Sigmoid colon (tissue), 4 donors: ENCODE measurements around the gene PRTFDC1.

Experiments
- CTCF ChIP-seq, 4 experiments: fragments of 450-650 bp in 3 of 4; fragments of 200-600 bp in 1 of 4; IDR thresholded peaks; one replicate each; pipeline ENCODE4 v1.5.1; 2016 to 2019; ENCODE audit warnings: antibody characterized with exemption in 4 of 4, mild to moderate bottlenecking in 3 of 4, moderate library complexity in 2 of 4
- POLR2A ChIP-seq, 2 donors: fragments of 450-650 bp; IDR thresholded peaks; one replicate each; pipeline ENCODE4 v1.6.1; 2016; ENCODE audit warnings: antibody characterized with exemption in 2 of 2, mild to moderate bottlenecking in 2 of 2, moderate library complexity in 2 of 2
- POLR2AphosphoS5 ChIP-seq, 4 donors: sonication (generic); formaldehyde crosslinking; IDR thresholded peaks; one replicate each; pipeline ENCODE4 v1.6.1; 2017; ENCODE audit warnings: antibody characterized with exemption in 4 of 4

GRCh38 chr10:24865783-24866182 is 86.6 kb downstream of the PRTFDC1 start:
- TF ChIP-seq CTCF (IDR thresholded peaks at IDR 0.05) (no peak), POLR2A (IDR thresholded peaks at IDR 0.05) (no peak), POLR2AphosphoS5 (IDR thresholded peaks at IDR 0.05) (no peak)
